ENCODE data around the gene PCBD1.

PCBD1 gene

GRCh38 chr10:70887804-70888800, at the start of gene PCBD1:
Gene PCBD1, minus strand, starts transcription at chr10:70888565. Its CDS starts 32 bp downstream, at chr10:70888533.
- DNase-seq (ENCODE audit: low read depth), result peak; percentile 32
- TF ChIP-seq CTCF (IDR thresholded peaks at IDR 0.05; ENCODE audit: control insufficient read depth, extremely low read depth, insufficient read depth), result no peak
- peak within 1 kb of the TSS; percentile 79 for H3K4me3 ChIP-seq (ENCODE audit: low read depth, low read length)

- no peak overlapping the region for H3K4me3 ChIP-seq (ENCODE audit: low read depth, low read length)
- DNase-seq (ENCODE audit: low read depth), result no peak
- no peak for TF ChIP-seq CTCF (IDR thresholded peaks at IDR 0.05; ENCODE audit: control insufficient read depth, extremely low read depth, insufficient read depth)
Observed at GRCh38 chr10:70937661-70938060, 49.3 kb upstream of the PCBD1 start.

DNA sequence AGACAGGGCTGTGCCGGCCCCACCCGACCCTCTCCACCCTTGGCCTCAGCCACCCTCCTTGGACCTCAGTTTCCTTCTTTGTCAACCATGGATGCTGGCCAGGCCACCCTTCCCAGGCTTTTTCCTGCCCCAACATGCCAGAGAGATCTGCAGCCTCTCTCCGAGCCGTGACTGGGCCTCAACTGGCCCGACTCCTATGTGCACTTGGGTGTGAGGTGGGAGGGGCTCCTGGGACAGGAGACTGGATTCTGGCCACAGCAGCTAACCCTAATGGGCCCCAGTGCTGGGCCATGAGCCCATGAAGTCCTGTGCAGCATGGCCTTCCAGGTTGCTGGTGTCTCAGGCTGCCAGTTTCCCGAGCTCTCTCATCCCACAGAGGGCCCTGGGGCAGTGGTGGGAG, 47.7 kb upstream of the PCBD1 start:
- H3K4me3 ChIP-seq (ENCODE audit: low read depth, low read length), result no peak overlapping the region
- TF ChIP-seq CTCF (IDR thresholded peaks at IDR 0.05; ENCODE audit: control insufficient read depth, extremely low read depth, insufficient read depth), result no peak
- no peak for DNase-seq (ENCODE audit: low read depth)

DNA sequence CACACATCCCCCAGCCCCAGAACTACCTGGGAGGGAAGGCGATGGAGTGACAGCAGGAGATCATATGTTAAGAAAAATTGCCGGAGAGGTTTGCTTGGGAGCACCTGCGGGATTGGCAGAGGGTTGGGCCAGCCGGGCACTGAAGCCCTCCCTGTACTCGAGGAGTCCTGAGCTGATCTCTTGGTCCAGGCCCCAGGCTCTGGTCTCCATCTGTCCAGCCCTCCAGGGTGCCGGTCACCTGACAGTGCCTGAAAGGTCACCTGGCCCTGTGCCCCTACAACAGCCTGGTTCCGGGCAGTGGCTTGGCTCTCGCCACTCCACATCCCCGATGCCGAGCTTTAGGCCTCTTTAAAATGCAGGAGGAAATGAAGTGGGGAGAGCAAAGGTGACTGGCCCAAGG, 47.3 kb upstream of the PCBD1 start:
- no peak overlapping the region for H3K4me3 ChIP-seq (ENCODE audit: low read depth, low read length)
- no peak for TF ChIP-seq CTCF (IDR thresholded peaks at IDR 0.05; ENCODE audit: control insufficient read depth, extremely low read depth, insufficient read depth)
- DNase-seq (ENCODE audit: low read depth), result no peak

- DNase-seq (ENCODE audit: low read depth), result no peak
- no peak overlapping the region for H3K4me3 ChIP-seq (ENCODE audit: low read depth, low read length)
- TF ChIP-seq CTCF (IDR thresholded peaks at IDR 0.05; ENCODE audit: control insufficient read depth, extremely low read depth, insufficient read depth), result no peak
Observed at GRCh38 chr10:70935125-70935625, 46.8 kb upstream of the PCBD1 start.

DNA sequence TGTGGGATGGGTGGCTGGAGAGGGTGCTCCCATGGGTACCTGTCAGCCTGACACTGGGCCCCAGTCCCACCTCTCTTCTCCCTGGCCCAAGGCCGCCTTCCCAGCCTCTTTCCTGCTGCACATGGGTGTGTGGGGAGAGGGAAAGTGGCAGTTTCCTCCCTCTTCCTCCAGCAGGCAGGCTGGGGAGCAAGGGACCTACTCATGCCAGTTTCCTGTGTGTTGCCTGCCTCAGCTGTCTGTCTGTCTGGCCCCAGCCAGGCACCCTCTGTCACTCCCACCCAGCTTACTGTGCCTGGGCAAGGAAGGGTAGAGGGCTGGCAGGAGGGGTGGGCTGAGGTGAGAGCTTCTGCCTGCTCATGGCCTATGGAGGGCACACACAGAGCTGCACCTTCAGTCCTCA, 46.3 kb upstream of the PCBD1 start:
- no peak for DNase-seq (ENCODE audit: low read depth)
- no peak for TF ChIP-seq CTCF (IDR thresholded peaks at IDR 0.05; ENCODE audit: control insufficient read depth, extremely low read depth, insufficient read depth)
- no peak overlapping the region for H3K4me3 ChIP-seq (ENCODE audit: low read depth, low read length)

Data from LNCaP clone FGC (cell line).